GM21390 (cell line): ENCODE data around the gene OR13J1.

Experiments
- ATAC-seq: cut with Tn5 transposase; IDR thresholded peaks from one replicate; pipeline ENCODE4 v1.9.1; 2021; ENCODE audit not compliant: unreplicated experiment

The OR13J1 gene

GRCh38 chr9:35835216-35835632, 35.0 kb downstream of the OR13J1 start:
- ATAC-seq: no peak

- no peak for ATAC-seq
Observed at GRCh38 chr9:35834260-35835215, 35.7 kb downstream of the OR13J1 start.

GRCh38 chr9:35832814-35833213, 37.4 kb downstream of the OR13J1 start:
- ATAC-seq: no peak

GRCh38 chr9:35831040-35831439, 39.2 kb downstream of the OR13J1 start:
- no peak for ATAC-seq

GRCh38 chr9:35829764-35830096, 40.5 kb downstream of the OR13J1 start:
- ATAC-seq: no peak

GRCh38 chr9:35829084-35829763, 41.0 kb downstream of the OR13J1 start, which contains the start of gene TMEM8B:
TMEM8B (plus strand) TSS chr9:35829228; CDS start chr9:35829448, 220 bp downstream.
- peak; percentile 80 for ATAC-seq

- ATAC-seq: no peak
Observed at GRCh38 chr9:35828716-35829083, 41.5 kb downstream of the OR13J1 start, which contains the start of gene FAM221B. FAM221B (minus strand) TSS chr9:35828732; CDS start chr9:35826161, 2,571 bp downstream.

GRCh38 chr9:35827486-35827885, 42.7 kb downstream of the OR13J1 start:
- no peak for ATAC-seq

GRCh38 chr9:35826071-35826701, 44.0 kb downstream of the OR13J1 start:
- ATAC-seq: no peak

GRCh38 chr9:35822926-35823325, 47.3 kb downstream of the OR13J1 start:
- ATAC-seq: no peak

- ATAC-seq: no peak
Observed at GRCh38 chr9:35820076-35820475, 50.1 kb downstream of the OR13J1 start.
